DOHH2 (cell line): ENCODE data around the gene PLSCR5.

Source experiments
- H3F3A ChIP-seq: fragments of 200-600 bp; sonication (generic), shearing (Covaris generic); 2 replicates; pipeline ENCODE4 v1.6.0; 2016; ENCODE audit warnings: antibody characterized with exemption, mild to moderate bottlenecking; ENCODE audit not compliant: control insufficient read depth, insufficient read depth
- H3K27ac ChIP-seq: fragments of 200-600 bp; sonication (generic); 2 replicates; pipeline ENCODE4 v1.5.1; 2014; ENCODE audit warnings: low read depth, mild to moderate bottlenecking, low read length, moderate library complexity
- H3K27me3 ChIP-seq: fragments of 200-600 bp; sonication (generic); 2 replicates; pipeline ENCODE4 v1.6.1; 2014; ENCODE audit warnings: mild to moderate bottlenecking, low read length, mixed read lengths; ENCODE audit not compliant: control insufficient read depth
- H3K36me3 ChIP-seq: fragments of 200-600 bp; sonication (generic); 2 replicates; pipeline ENCODE4 v1.6.1; 2014; ENCODE audit warnings: mild to moderate bottlenecking, low read length, moderate library complexity, mixed read lengths; ENCODE audit not compliant: control insufficient read depth
- H3K4me1 ChIP-seq: fragments of 200-600 bp; sonication (generic); 2 replicates; pipeline ENCODE4 v1.6.1; 2014; ENCODE audit warnings: mild to moderate bottlenecking, low read length, mixed read lengths; ENCODE audit not compliant: control insufficient read depth
- H3K4me2 ChIP-seq: fragments of 200-600 bp; sonication (generic); 2 replicates; pipeline ENCODE4 v1.6.0; 2014; ENCODE audit warnings: mild to moderate bottlenecking, low read length, moderate library complexity
- H3K4me3 ChIP-seq: fragments of 200-600 bp; sonication (generic); 2 replicates; pipeline ENCODE4 v1.5.1; 2014; ENCODE audit warnings: mild to moderate bottlenecking, low read length, mixed read lengths
- H3K79me2 ChIP-seq: fragments of 200-600 bp; sonication (generic); 2 replicates; pipeline ENCODE4 v1.6.1; 2014; ENCODE audit warnings: mild to moderate bottlenecking, low read length, mixed read lengths; ENCODE audit not compliant: control insufficient read depth
- H3K9me2 ChIP-seq: fragments of 200-600 bp; sonication (generic); replicated peaks from 2 replicates; pipeline ENCODE4 v1.6.1; 2014; ENCODE audit warnings: mild to moderate bottlenecking, low read length, mixed read lengths; ENCODE audit not compliant: control insufficient read depth
- H3K9me3 ChIP-seq: fragments of 200-600 bp; sonication (generic); 2 replicates; pipeline ENCODE4 v1.6.1; 2014; ENCODE audit warnings: antibody characterized with exemption, low read length, mixed read lengths; ENCODE audit not compliant: control insufficient read depth, insufficient read depth
- H4K20me1 ChIP-seq: fragments of 200-600 bp; sonication (generic); 2 replicates; pipeline ENCODE4 v1.6.0; 2014; ENCODE audit warnings: low read depth, mild to moderate bottlenecking, antibody characterized with exemption, low read length, moderate library complexity; ENCODE audit not compliant: control insufficient read depth, insufficient read depth
- EZH2phosphoT487 ChIP-seq: fragments of 200-600 bp; sonication (generic); IDR thresholded peaks from 2 replicates; pipeline ENCODE4 v1.6.1; 2017; ENCODE audit warnings: borderline replicate concordance, mild to moderate bottlenecking, antibody characterized with exemption, low read length, moderate library complexity, mixed read lengths
- TF ChIP-seq, protein P1 (sequence below): fragments of 200-600 bp; sonication (generic); IDR thresholded peaks from one replicate; pipeline ENCODE4 v1.5.1; 2014; ENCODE audit warnings: antibody characterized with exemption, mild to moderate bottlenecking, low read depth, low read length; ENCODE audit not compliant: poor library complexity, severe bottlenecking

The PLSCR5 gene

DNA sequence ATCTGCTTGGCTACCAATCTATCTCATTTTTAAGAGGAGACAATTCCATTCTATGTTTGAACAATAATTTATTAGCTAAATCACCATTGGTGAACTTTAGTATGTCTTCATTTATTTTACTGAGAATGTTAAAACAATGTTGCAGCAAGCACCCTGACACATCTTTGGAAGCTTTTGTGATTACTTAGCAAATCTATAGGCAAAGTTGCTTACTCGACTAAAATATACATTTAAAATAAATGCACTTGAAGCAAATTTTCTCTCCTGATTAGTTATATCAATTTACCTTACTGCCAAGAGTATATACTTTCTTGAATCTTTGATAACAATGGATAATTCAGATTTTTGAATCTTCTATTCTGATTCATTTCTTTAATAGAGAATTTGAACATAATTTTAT lies 31.0 kb downstream of the PLSCR5 start:
- Histone ChIP-seq H3K36me3 (no peaks in the 10 kb centered on the region), H4K20me1 (no peaks in the 10 kb centered on the region), H3K27me3 (no peaks in the 10 kb centered on the region), H3K27ac (no peak overlapping the region), H3K9me3 (no peaks in the 10 kb centered on the region), H3F3A (no peaks in the 10 kb centered on the region), H3K9me2 (no peaks in the 10 kb centered on the region), H3K4me3 (no peak overlapping the region), H3K4me2 (no peak overlapping the region), H3K79me2 (no peaks in the 10 kb centered on the region), H3K4me1 (no peaks in the 10 kb centered on the region)
- TF ChIP-seq, protein P1, sequence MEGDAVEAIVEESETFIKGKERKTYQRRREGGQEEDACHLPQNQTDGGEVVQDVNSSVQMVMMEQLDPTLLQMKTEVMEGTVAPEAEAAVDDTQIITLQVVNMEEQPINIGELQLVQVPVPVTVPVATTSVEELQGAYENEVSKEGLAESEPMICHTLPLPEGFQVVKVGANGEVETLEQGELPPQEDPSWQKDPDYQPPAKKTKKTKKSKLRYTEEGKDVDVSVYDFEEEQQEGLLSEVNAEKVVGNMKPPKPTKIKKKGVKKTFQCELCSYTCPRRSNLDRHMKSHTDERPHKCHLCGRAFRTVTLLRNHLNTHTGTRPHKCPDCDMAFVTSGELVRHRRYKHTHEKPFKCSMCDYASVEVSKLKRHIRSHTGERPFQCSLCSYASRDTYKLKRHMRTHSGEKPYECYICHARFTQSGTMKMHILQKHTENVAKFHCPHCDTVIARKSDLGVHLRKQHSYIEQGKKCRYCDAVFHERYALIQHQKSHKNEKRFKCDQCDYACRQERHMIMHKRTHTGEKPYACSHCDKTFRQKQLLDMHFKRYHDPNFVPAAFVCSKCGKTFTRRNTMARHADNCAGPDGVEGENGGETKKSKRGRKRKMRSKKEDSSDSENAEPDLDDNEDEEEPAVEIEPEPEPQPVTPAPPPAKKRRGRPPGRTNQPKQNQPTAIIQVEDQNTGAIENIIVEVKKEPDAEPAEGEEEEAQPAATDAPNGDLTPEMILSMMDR: no peak
- no peak for TF ChIP-seq EZH2phosphoT487

DNA sequence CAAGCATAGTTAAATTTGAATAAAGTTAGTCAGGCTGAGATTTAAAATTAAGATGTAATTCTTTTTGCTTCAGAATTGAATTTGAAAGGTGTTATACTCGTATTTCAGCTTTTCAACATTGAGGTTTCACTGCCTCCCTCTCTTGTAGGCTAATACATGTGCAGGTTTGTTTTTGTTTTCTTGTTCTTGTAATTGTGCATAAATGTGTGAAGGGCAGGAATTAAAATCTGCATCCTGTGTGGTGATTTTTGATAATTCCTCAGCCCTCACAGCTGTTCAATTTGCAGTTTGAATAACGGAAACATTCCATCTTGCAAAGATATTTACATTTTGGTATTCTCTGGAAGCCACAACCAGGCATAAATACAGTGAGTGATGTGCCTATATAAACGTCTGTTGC lies 35.8 kb downstream of the PLSCR5 start:
- no peaks in the 10 kb centered on the region for H3K9me3 ChIP-seq
- H3K4me3 ChIP-seq: no peak overlapping the region
- no peaks in the 10 kb centered on the region for H4K20me1 ChIP-seq
- H3K27me3 ChIP-seq: no peaks in the 10 kb centered on the region
- H3K79me2 ChIP-seq: no peaks in the 10 kb centered on the region
- TF ChIP-seq EZH2phosphoT487: no peak
- H3K4me2 ChIP-seq: no peak overlapping the region
- no peak overlapping the region for H3K27ac ChIP-seq
- no peaks in the 10 kb centered on the region for H3K36me3 ChIP-seq
- no peaks in the 10 kb centered on the region for H3K4me1 ChIP-seq
- H3F3A ChIP-seq: no peaks in the 10 kb centered on the region
- no peaks in the 10 kb centered on the region for H3K9me2 ChIP-seq

DNA sequence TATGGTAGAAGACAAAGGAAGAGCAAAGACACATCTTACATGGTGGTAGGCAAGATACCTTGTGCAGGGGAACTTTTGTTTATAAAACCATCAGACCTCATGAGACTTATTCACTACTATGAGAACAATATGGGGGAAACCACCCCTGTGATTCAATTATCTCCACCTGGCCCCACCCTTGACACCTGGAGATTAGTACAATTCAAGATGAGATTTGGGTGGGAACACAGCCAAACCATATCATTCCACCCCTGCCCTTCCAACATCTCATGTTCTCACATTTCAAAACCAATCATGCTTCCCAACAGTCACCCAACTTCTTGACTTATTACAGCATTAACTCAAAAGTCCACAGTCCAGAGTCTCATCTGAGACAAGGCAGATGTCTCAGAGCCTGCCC lies 39.0 kb downstream of the PLSCR5 start:
- Histone ChIP-seq H3F3A (no peaks in the 10 kb centered on the region), H3K79me2 (no peaks in the 10 kb centered on the region), H4K20me1 (no peaks in the 10 kb centered on the region), H3K4me2 (no peak overlapping the region), H3K27ac (no peak overlapping the region), H3K9me2 (no peaks in the 10 kb centered on the region), H3K9me3 (no peaks in the 10 kb centered on the region), H3K27me3 (no peaks in the 10 kb centered on the region), H3K36me3 (no peaks in the 10 kb centered on the region), H3K4me3 (no peak overlapping the region), H3K4me1 (no peaks in the 10 kb centered on the region)
- TF ChIP-seq, protein P1: no peak
- no peak for TF ChIP-seq EZH2phosphoT487

- H3K27me3 ChIP-seq: no peaks in the 10 kb centered on the region
- H3K4me3 ChIP-seq: no peak overlapping the region
- no peaks in the 10 kb centered on the region for H3F3A ChIP-seq
- H3K9me2 ChIP-seq: no peaks in the 10 kb centered on the region
- no peaks in the 10 kb centered on the region for H4K20me1 ChIP-seq
- no peaks in the 10 kb centered on the region for H3K9me3 ChIP-seq
- no peaks in the 10 kb centered on the region for H3K36me3 ChIP-seq
- H3K79me2 ChIP-seq: no peaks in the 10 kb centered on the region
- no peak overlapping the region for H3K27ac ChIP-seq
- H3K4me2 ChIP-seq: no peak overlapping the region
- no peaks in the 10 kb centered on the region for H3K4me1 ChIP-seq
- TF ChIP-seq, protein P1: no peak
- no peak for TF ChIP-seq EZH2phosphoT487
Measured at GRCh38 chr3:146561879-146562278, 43.3 kb downstream of the PLSCR5 start.
